Heart left ventricle (tissue), 16 donors: ENCODE data around the gene ACOT4. TPM values are rescaled to one million over a fixed set of nuclear protein-coding genes. Genes with fewer than 3 reads are reported as not detected.
A peak's percentile ranks its signal among the peaks of the same experiment; 100 is the strongest.
"Not testable (repeated sequence)": the region's sequence is repeated elsewhere in the genome, so short reads cannot be mapped to it uniquely, and the experiment has no call there.

Experiments used
- ATAC-seq, 4 donors: fragments of 200-7000 bp; cut with Tn5 transposase; one replicate each; pipeline ENCODE4 v1.9.1; 2020 to 2022; ENCODE audit warnings: moderate library complexity in 4 of 4, mild to moderate bottlenecking in 3 of 4, moderate number of reproducible peaks in 1 of 4
- DNase-seq, 5 donors: peaks; one replicate each; pipeline ENCODE4 v3.0.0-alpha.2; 2020
- H3K27ac ChIP-seq, 12 donors: fragments of 200-600 bp; sonication (generic) in 4 of 12; one replicate each; pipeline versions ENCODE4 v1.5.0 to v1.8.0; 2016 to 2022; ENCODE audit warnings: mild to moderate bottlenecking in 2 of 12
- H3K27me3 ChIP-seq, 9 donors: fragments of 200-600 bp; sonication (generic) in 2 of 9; one replicate each; pipeline versions ENCODE4 v1.5.1 to v1.8.0; 2016 to 2022; ENCODE audit warnings: mild to moderate bottlenecking in 3 of 9
- H3K36me3 ChIP-seq, 9 donors: fragments of 200-600 bp; sonication (generic) in 2 of 9; one replicate each; pipeline versions ENCODE4 v1.5.0 to v1.8.0; 2018 to 2022; ENCODE audit warnings: mild to moderate bottlenecking in 2 of 9
- H3K4me1 ChIP-seq, 12 donors: fragments of 200-600 bp; sonication (generic) in 4 of 12; one replicate each; pipeline versions ENCODE4 v1.5.0 to v1.8.0; 2016 to 2022; ENCODE audit warnings: mild to moderate bottlenecking in 3 of 12
- H3K4me3 ChIP-seq, 12 donors: fragments of 200-600 bp; sonication (generic) in 4 of 12; one replicate each; pipeline versions ENCODE4 v1.5.0 to v1.8.0; 2017 to 2022; ENCODE audit warnings: mild to moderate bottlenecking in 9 of 12, moderate library complexity in 4 of 12
- H3K9me3 ChIP-seq, 12 donors: fragments of 200-600 bp; sonication (generic) in 4 of 12; one replicate each; pipeline versions ENCODE4 v1.5.0 to v1.8.0; 2016 to 2022; ENCODE audit warnings: mild to moderate bottlenecking in 1 of 12
- CTCF ChIP-seq, 12 donors: fragments of 200-600 bp; sonication (generic) in 4 of 12; IDR thresholded peaks; one replicate each; pipeline versions ENCODE4 v1.5.0 to v1.8.0; 2018 to 2022; ENCODE audit warnings: antibody characterized with exemption in 12 of 12, mild to moderate bottlenecking in 5 of 12
- POLR2A ChIP-seq, 2 donors: fragments of 450-650 bp; IDR thresholded peaks; one replicate each; pipeline ENCODE4 v1.6.1; 2017; ENCODE audit warnings: antibody characterized with exemption in 2 of 2, mild to moderate bottlenecking in 2 of 2, moderate library complexity in 2 of 2
- WGBS, 4 donors: extraction: QIAGEN DNeasy Blood & Tissue Kit in 2 of 4; methylation state at CpG; one replicate each; pipeline versions ENCODE4 v1.1.5 to v1.1.7; 2013 to 2018; 5-methylcytosine and 5-hydroxymethylcytosine counted together
- intact Hi-C, 10 donors: fragments of 100-400 bp; cut with DNase I; formaldehyde crosslinking; loops; one replicate each; pipeline versions ENCODE4 v1.11.1 to v1.14.2; 2022
- long read RNA-seq, 3 donors: library from polyadenylated mRNA; unstranded; transcript quantifications; one replicate each; pipeline ENCODE4 v2.0.0, GENCODE V29; 2020 to 2021
- polyA plus RNA-seq, 2 donors: library from polyadenylated mRNA; stranded (reverse); fragments of 200-250 nt; gene quantifications; one replicate each; pipeline ENCODE4 v1.2.3, GENCODE V29; 2013
- total RNA-seq, 9 donors: library from RNA; depleted of rRNA in 2 of 9; stranded (reverse); fragments of >200 nt in 2 of 9; fragmentation: NEBNext Ultra II Directional in 3 of 9; extraction: Animal tissue kit (Norgen Biotek cat#: 25700) in 3 of 9; gene quantifications; one replicate each; pipeline versions ENCODE4 v1.1.0 to v1.2.4, GENCODE V29; 2016 to 2023
- donor health status: ischemic (EF 13 %, LVEDD 7.1; RV severe dilation, severe dysfunction).
- donor health status: healthy with polysubstance abuse.
- donor health status: DM: no; HTN: yes; CAD: no.
- donor health status: DM: no; HTN: no; CAD: no.
- donor health status: ischemic (EF 25% LVEDD 6.9; RV normal size, moderate dysfunction).
- donor health status: ischemic (EF 25% LVEDD 5.7; RV mildly dilated, moderate dysfunction).
- donor health status: healthy.
- donor health status: DM: yes; HTN: yes; CAD: no.
- donor health status: ischemic (EF 35%, LVEDD 5.7; RV mildly dilated, moderate dysfunction).
- donor health status: nonischemic (EF 11% LVEDD 7.7; RV severe dilation, severe dysfunction).
- donor health status: DM: yes; HTN: yes; CAD: no.
- donor health status: PGD.
- donor health status: ischemic (EF 29% LVEDD 5.4; RV normal size, mild dysfunction).
- donor health status: nonischemic (EF 23%, LVEDD 6.1; RV moderate dilation, normal function).

The ACOT4 gene, protein sequence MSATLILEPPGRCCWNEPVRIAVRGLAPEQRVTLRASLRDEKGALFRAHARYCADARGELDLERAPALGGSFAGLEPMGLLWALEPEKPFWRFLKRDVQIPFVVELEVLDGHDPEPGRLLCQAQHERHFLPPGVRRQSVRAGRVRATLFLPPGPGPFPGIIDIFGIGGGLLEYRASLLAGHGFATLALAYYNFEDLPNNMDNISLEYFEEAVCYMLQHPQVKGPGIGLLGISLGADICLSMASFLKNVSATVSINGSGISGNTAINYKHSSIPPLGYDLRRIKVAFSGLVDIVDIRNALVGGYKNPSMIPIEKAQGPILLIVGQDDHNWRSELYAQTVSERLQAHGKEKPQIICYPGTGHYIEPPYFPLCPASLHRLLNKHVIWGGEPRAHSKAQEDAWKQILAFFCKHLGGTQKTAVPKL
- 1 to 10 TPM in 3 of 9 donors, under 1 TPM in 6; 0.35 to 2.4 (median 0.95) TPM for total RNA-seq
- under 1 TPM; 0.27 to 0.62 TPM for polyA plus RNA-seq
- long read RNA-seq, donor 1, partial matches to known transcripts = 0 of 4 reads
- long read RNA-seq, donor 1, other reads (novel, unspliced or antisense) = 1 of 4 reads
- long read RNA-seq, donor 2, transcript ACOT4-201 (3 exons, 2,362 nt) = major isoform, 7 of 7 reads
- long read RNA-seq, donor 2, partial matches to known transcripts = 0 of 7 reads
- long read RNA-seq, donor 2, other reads (novel, unspliced or antisense) = 0 of 7 reads
- long read RNA-seq, donor 3 = 0 reads

- peaks cover 0 to 13% (median 2%) of the 10 kb centered on the region in 12 donors for H3K4me1 ChIP-seq
- DNase-seq (peak in 3 of 5 donors; percentile 28 to 62 (median 37)), ATAC-seq (peak in 3 of 4 donors; percentile 78 to 92 (median 89))
- peak within 1 kb of the TSS; percentile 46 to 90 (median 65) for H3K4me3 ChIP-seq
- 2 to 8% (median 4%) methylated on average over 19 to 89 of the region's 89 CpGs for WGBS, 4 donors
- H3K36me3 ChIP-seq = no peaks in the 10 kb centered on the region
- H3K27me3 ChIP-seq = no peaks in the 10 kb centered on the region
- TF ChIP-seq POLR2A (IDR thresholded peaks at IDR 0.05) (no peak), CTCF (IDR thresholded peaks at IDR 0.05) (peak in 3 of 12 donors; percentile 6 to 18 (median 10))
- H3K27ac ChIP-seq = peak within 1 kb of the TSS in 3 of 12 donors; percentile 26 to 57 (median 37)
- intact Hi-C loops = no loop called here
- H3K9me3 ChIP-seq = no peaks in the 10 kb centered on the region
These were observed at the start of gene ACOT4 for GRCh38 chr14:73591690-73592449. Gene ACOT4 (plus strand): TSS chr14:73591873. CDS start chr14:73591960, 87 bp downstream.

DNA sequence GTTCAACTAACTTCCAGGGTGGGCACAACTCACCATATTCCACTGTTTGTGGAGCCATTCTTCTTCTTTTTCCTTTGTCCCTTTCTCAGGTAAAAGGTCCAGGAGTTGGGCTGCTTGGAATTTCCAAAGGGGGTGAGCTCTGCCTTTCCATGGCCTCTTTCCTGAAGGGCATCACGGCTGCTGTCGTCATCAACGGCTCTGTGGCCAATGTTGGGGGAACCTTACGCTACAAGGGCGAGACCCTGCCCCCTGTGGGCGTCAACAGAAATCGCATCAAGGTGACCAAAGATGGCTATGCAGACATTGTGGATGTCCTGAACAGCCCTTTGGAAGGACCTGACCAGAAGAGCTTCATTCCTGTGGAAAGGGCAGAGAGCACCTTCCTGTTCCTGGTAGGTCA, 48.7 kb upstream of the ACOT4 start:
- intact Hi-C loops, H3K27me3 ChIP-seq, H3K36me3 ChIP-seq, DNase-seq, ATAC-seq, H3K27ac ChIP-seq, H3K4me3 ChIP-seq, H3K9me3 ChIP-seq, H3K4me1 ChIP-seq: not testable (repeated sequence)
- 79 to 93% (median 81%) methylated on average over 3 to 7 of the region's 7 CpGs; no CpG with 5 or more reads in 1 of the 4 donors for WGBS, 4 donors

DNA sequence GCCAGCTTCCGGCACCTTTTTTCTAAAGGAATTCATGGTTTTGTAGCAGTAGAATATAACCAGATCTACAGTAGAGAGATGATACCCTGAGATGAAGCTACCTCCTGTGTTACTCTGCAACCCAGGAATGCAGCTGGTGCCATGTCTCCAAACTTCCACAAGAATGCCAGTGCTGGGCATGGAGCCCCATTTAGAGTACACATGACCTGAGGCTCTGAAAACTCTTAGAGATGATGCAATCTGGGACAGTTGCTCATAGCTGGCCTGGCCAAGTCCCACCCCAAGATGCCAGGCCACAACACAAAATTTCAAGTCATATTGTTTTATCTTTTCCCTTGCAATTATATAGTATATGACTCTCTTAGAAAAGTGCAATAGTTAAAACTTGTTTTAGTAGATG, 46.3 kb upstream of the ACOT4 start:
- not testable (repeated sequence) for H3K36me3 ChIP-seq

DNA sequence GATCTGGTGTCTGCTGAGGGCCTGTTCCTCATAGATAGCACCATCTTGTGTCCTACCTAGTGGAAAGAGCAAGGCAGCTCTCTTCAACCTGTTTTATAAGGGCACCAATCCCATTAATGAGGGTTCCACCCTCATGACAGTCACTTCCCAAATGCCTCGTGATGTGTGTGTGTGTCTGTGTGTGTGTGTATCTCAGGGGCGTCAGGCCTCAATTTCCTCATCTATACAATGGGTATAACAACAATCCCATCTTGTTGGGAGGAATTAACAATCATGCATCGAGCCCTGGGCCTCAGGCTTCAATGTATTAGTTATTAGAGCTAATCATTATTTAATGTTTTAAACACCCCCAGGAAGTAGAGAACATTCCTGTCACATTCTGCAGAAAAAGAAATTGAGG, 42.6 kb upstream of the ACOT4 start:
- intact Hi-C loops, ATAC-seq, H3K4me1 ChIP-seq, H3K9me3 ChIP-seq, H3K36me3 ChIP-seq, H3K27ac ChIP-seq, H3K4me3 ChIP-seq, DNase-seq, H3K27me3 ChIP-seq: not testable (repeated sequence)
- WGBS, 4 donors = 40 to 89% methylated on average over 1 to 3 of the region's 3 CpGs; no CpG with 5 or more reads in 2 of the 4 donors

More for the DNA sequence above, 46.3 kb upstream of the ACOT4 start:
- intact Hi-C loops, DNase-seq, H3K9me3 ChIP-seq, H3K4me1 ChIP-seq, H3K4me3 ChIP-seq, H3K27me3 ChIP-seq, H3K27ac ChIP-seq: not testable (repeated sequence)
- WGBS, 4 donors = 91% methylated on average over 1 of the region's 1 CpG; no CpG with 5 or more reads in 3 of the 4 donors
- ATAC-seq = peak; percentile 81 to 93 (median 90)

DNA sequence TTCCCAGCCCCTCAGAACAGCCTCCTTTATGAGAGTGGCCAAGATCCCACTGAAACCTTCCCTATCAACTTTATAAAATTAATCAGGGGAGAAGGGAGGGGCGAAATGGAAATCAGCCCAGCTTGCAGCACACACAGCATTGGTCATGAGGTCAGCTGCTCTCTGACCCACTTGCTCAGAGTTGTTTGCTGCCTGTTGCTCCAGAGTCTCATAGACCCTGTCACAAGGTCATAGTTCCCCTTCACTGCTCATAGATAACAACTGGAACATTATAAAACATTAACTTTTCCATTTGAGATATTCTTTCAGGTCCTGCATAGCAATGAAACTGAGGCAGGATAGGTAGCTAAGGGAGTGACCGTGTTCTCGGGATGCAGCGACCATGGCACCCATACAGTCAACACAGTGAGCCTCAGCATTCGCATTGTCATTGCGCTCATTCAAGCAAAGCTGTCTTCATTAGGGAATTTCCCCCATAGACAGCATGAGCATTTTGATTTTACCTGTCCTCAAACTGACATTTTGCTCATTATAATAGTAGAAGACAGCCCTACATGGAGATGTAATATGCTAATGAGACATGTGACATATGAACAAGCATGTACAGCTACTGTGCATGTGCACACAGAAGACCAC, 41.7 kb upstream of the ACOT4 start:
- H3K4me3 ChIP-seq, intact Hi-C loops, DNase-seq, ATAC-seq, H3K27ac ChIP-seq, H3K36me3 ChIP-seq, H3K9me3 ChIP-seq, H3K4me1 ChIP-seq, H3K27me3 ChIP-seq: not testable (repeated sequence)
- 98% methylated on average over 5 of the region's 6 CpGs; no CpG with 5 or more reads in 3 of the 4 donors for WGBS, 4 donors
